RWPE1 (cell line): Measurements from ENCODE around the gene TNFSF10.
A peak's percentile ranks its signal among the peaks of the same experiment; 100 is the strongest.

Source experiments
- CTCF ChIA-PET: fragments of 350-600 bp; sonication (Branson Sonifier 250); formaldehyde crosslinking; extraction: SDS; loops from one replicate; lab custom pipeline; 2021; lab: Yijun Ruan, JAX
- POLR2A ChIA-PET: fragments of 400-600 bp; formaldehyde crosslinking; extraction: SDS; loops from one replicate; lab custom pipeline; 2020; ENCODE audit warnings: antibody characterized with exemption; ENCODE audit not compliant: low non-redundant PET; lab: Yijun Ruan, JAX
- DNase-seq: peaks from one replicate; pipeline ENCODE4 v3.0.0; 2012; ENCODE audit warnings: low spot score
- H3K27ac ChIP-seq: fragments of 450-650 bp; 2 replicates; pipeline ENCODE4 v1.5.1; 2017
- CTCF ChIP-seq: fragments of 450-650 bp; conservative IDR thresholded peaks from 2 replicates; pipeline ENCODE4 v1.5.1; 2017; ENCODE audit warnings: low read depth, mild to moderate bottlenecking

Gene TNFSF10

DNA sequence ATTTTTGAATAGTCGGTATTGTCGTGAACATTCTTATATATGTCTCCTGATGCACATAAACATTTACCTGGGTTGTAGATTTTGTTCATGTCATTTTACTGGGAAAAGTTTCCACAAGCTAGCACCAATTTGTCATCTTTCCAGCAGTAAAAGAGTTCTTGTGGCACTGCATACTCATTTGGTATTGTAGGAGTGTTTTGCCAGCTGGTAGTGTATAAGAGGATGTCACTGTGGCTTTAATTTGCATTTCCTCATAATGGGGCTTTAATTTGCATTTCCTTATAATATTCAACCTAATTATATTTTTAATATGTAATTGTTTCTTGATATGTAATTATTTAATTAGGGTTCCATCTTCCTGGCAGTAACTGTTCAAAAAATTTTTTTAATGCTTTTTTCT lies 21.2 kb upstream of the TNFSF10 start:
- no peak for DNase-seq
- POLR2A ChIA-PET: no interaction called here
- peak overlapping the region; percentile 86; the same call in 1 of the 2 replicates for H3K27ac ChIP-seq
- no peak for TF ChIP-seq CTCF
- CTCF ChIA-PET: interaction anchor here (1.3 kb wide), 1 partner anchor 52 kb away, joined by 4 read pairs; no protein-coding TSS in a partner anchor

DNA sequence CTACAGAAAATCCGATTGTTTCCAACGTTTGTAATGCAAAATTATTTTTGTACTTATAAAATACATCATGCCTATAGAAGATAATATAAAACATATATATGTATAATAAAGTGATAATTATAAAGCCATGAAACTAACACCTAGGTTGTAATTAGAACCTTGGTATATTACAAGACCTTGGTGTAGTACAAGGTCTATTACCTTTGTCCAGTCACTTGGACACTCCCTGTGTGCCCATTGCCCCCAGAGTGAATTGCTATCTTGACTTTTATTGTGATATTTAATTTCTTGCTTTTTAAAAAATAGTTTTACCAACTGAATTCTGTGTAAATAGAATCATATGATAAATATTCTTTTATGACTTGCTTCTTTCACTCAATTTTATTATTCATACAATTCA lies 20.7 kb upstream of the TNFSF10 start:
- ChIA-PET CTCF (interaction anchor here (0.7 kb wide), 1 partner anchor 144 kb away, joined by 5 read pairs; no protein-coding TSS in a partner anchor), POLR2A (no interaction called here)
- no peak for TF ChIP-seq CTCF
- no peak for DNase-seq
- H3K27ac ChIP-seq: no peak overlapping the region

- CTCF ChIA-PET: interaction anchor here (0.7 to 1.0 kb wide), 2 partner anchors 52 to 145 kb away, joined by 4 to 5 read pairs; no protein-coding TSS in a partner anchor
- no peak overlapping the region for H3K27ac ChIP-seq
- no peak for DNase-seq
- TF ChIP-seq CTCF: no peak
- POLR2A ChIA-PET: no interaction called here
Observed at GRCh38 chr3:172543419-172543818, 20.2 kb upstream of the TNFSF10 start.

GRCh38 chr3:172542999-172543398 lies 19.8 kb upstream of the TNFSF10 start:
- TF ChIP-seq CTCF: no peak
- no peak for DNase-seq
- ChIA-PET CTCF (interaction anchor here (1.0 kb wide), 1 partner anchor 53 kb away, joined by 4 read pairs; no protein-coding TSS in a partner anchor), POLR2A (no interaction called here)
- peak overlapping the region; percentile 47 for H3K27ac ChIP-seq

DNA sequence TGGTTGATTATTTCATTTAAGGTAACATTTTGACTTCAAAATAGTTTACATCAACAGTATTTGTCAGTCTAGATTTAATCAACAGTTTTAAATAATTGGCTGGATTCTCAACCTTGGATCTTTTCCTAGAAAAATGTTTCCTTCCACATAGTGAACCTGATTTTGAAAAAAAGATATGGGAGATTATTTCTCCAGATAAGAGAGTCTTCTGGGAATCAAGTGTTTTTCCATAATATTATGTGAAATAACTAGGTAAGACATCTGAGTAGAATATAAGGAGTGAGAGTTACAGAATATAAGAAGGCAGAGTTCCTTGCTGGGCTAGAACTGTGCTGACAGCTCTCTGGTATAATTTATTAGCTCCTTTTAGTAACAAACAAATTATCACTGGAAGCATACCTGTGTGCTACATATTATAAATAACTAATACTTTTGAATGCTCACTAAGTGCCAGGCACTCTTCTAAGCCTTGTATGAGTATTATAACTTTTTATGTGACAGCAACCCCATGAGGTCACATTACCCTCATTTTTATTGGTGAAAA lies 18.8 kb upstream of the TNFSF10 start:
- ChIA-PET POLR2A (no interaction called here), CTCF (interaction anchor here (0.7 kb wide), 2 partner anchors 54 to 78 kb away, joined by 3 read pairs; no protein-coding TSS in a partner anchor)
- H3K27ac ChIP-seq: peak overlapping the region; percentile 90
- no peak for TF ChIP-seq CTCF
- DNase-seq: no peak

GRCh38 chr3:172540049-172540448 lies 16.8 kb upstream of the TNFSF10 start:
- no peak overlapping the region for H3K27ac ChIP-seq
- POLR2A ChIA-PET: no interaction called here
- no peak for TF ChIP-seq CTCF
- CTCF ChIA-PET: no interaction called here
- DNase-seq: no peak
